ENCODE measurements around the gene PRTG.
A peak's percentile ranks its signal among the peaks of the same experiment; 100 is the strongest.
"Not testable (repeated sequence)": the region's sequence is repeated elsewhere in the genome, so short reads cannot be mapped to it uniquely, and the experiment has no call there.

Gene PRTG

GRCh38 chr15:55696221-55696620, 46.7 kb downstream of the PRTG start:
- no peak for DNase-seq (ENCODE audit: low read depth in 2 of 2)

DNA sequence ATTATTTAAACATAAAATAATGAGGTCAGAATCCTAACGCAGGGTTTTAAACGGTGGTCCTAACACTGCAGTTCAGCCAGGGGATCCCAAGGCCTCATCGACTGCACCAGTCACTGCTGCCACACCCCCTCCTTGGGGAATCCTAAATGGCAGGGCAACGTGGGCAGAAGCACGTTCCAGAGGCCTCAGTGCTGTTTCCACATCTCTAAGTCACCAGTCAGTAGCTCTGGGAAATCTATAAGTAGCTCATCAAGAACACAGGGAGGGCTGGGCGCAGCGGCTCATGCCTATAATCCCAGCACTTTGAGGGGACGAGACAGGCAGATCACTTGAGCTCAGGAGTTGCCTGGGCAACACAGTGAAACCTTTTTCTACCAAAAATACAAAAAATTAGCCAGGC, 47.5 kb downstream of the PRTG start:
- no peak for DNase-seq (ENCODE audit: low read depth in 2 of 2)

DNA sequence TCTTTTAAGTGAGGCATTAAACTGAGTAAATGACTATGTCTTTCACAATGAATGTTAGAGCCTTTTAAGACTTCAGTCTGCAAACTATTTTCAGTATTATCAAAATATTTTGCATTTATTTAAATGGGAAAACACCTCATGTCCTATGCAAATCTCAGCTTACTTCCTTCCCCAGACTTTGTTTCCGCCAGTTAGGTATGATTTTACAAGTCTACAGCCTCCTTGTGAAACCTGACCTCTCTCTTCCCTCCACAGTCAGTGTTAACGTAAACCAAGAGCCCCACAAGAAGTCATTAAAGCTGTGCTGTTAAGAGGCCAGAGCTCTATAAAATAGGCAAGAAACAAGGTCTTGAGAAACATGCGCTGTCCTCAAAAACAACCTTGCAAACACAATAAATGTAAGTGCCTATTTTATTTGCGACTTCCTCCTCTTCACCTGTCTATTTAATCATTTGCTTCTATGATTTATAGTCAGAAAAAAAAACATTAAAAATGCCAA, 48.3 kb downstream of the PRTG start:
- DNase-seq (ENCODE audit: low read depth in 2 of 2), result no peak

- DNase-seq (ENCODE audit: low read depth in 2 of 2), result not testable (repeated sequence)
Measured at GRCh38 chr15:55693116-55693515, 49.8 kb downstream of the PRTG start.

GRCh38 chr15:55687792-55688191, 55.2 kb downstream of the PRTG start:
- DNase-seq (ENCODE audit: low read depth in 2 of 2), result no peak

- peak in 1 of 2 experiments; percentile 19 for DNase-seq (ENCODE audit: low read depth in 2 of 2)
Measured at GRCh38 chr15:55685286-55685685, 57.7 kb downstream of the PRTG start.

- no peak for DNase-seq (ENCODE audit: low read depth in 2 of 2)
Measured at GRCh38 chr15:55683376-55683775, 59.6 kb downstream of the PRTG start.

GRCh38 chr15:55681631-55682030, 61.3 kb downstream of the PRTG start:
- DNase-seq (ENCODE audit: low read depth in 2 of 2), result no peak

GRCh38 chr15:55676507-55676906, 66.4 kb downstream of the PRTG start:
- DNase-seq (ENCODE audit: low read depth in 2 of 2), result no peak

- DNase-seq (ENCODE audit: low read depth in 2 of 2), result no peak
Measured at GRCh38 chr15:55673287-55673686, 69.7 kb downstream of the PRTG start.

- DNase-seq (ENCODE audit: low read depth in 2 of 2), result no peak
Measured at GRCh38 chr15:55669270-55669669, 73.7 kb downstream of the PRTG start.

- no peak for DNase-seq (ENCODE audit: low read depth in 2 of 2)
Measured at GRCh38 chr15:55665605-55666227, 77.2 kb downstream of the PRTG start.

DNA sequence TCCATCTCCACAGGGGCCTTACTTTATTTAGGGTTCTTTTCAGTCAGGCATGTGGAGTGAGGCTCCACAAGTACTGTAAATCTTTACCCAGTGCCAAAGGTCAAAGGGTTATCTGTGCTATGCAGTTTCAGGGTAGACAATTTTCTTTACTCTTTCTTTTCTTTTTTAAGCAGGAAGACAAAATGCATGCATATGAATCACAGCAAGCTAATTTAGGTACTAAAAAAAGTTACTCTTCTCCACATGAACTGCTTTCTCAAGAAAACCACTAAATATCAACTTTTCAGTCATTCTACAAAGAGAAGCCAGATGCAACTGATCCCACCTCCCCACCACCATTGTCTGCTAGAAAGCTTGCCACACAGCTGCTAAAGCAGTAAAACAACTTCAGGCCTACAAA, 81.5 kb downstream of the PRTG start:
- no peak for DNase-seq (ENCODE audit: low read depth in 2 of 2)

- DNase-seq (ENCODE audit: low read depth in 2 of 2), result no peak
Measured at GRCh38 chr15:55660153-55660552, 82.8 kb downstream of the PRTG start.

- DNase-seq (ENCODE audit: low read depth in 2 of 2), result no peak
Measured at GRCh38 chr15:55659481-55659880, 83.5 kb downstream of the PRTG start.

DNA sequence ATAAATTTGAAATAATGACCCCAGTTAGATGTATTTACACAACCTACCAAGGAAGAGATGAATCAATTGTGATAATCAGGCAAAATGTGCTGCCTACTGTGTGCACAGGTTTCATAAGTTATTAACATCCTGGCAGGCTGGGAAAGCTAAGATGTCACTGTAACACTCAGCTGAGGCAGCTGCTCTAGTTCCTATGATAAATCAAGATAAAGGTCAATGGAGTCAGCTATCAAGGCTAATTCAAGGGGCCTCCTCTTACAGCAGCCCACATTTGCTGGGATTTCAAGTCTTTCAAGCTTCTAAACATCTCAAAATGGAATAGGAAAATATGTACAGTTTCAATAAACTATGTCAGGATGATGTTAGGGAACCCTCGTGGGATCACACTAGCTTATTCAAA, 84.1 kb downstream of the PRTG start:
- DNase-seq (ENCODE audit: low read depth in 2 of 2), result no peak

DNA sequence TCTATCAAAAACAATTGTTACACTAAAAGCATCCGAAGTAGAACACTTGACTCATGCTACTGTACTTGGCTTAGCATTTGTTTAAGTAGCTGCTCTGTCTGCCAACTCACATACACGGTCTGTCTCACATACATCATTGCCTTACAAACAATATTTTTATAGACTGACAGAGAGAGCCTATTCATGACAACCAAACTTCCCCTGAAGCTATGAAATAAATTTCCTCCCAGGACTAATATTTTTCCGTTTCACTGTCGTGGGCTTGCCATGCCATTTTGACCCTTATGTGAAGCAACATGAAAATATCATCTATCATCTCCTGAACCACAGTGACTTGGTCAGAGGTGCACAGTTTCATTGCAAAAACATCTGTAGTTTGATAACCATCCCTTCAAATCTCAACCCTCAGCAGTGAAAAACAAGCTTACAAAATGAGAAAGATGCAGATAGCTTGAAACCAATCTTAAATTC, 88.4 kb downstream of the PRTG start:
- no peak for DNase-seq (ENCODE audit: low read depth in 2 of 2)

DNA sequence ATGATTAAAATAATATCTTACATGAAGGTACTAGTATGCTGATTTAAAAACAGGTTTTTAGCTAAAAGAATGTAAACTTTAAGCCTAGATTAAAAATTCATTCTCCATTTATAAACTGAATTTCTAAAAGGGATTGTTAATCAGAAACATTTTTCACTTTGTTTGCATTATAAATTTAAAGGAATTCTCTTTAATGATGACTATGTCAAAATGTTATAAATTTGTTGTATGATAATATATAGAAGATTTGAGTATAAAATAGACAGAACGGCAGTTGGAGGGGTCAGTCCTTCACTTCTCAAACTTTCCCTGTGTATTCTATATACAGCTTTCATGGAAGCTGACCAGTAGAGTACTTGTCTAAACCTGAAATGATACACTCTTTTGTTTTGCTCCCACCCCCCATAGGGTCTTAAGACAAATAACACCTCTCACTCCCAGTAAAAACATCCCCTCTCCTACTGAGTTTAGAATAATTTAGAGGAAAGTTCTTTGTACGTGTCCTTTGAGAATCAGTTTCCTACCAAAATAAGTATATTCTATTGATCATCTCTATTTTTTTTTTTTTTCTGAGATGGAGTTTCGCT, 90.0 kb downstream of the PRTG start:
- DNase-seq (ENCODE audit: low read depth in 2 of 2), result no peak

DNA sequence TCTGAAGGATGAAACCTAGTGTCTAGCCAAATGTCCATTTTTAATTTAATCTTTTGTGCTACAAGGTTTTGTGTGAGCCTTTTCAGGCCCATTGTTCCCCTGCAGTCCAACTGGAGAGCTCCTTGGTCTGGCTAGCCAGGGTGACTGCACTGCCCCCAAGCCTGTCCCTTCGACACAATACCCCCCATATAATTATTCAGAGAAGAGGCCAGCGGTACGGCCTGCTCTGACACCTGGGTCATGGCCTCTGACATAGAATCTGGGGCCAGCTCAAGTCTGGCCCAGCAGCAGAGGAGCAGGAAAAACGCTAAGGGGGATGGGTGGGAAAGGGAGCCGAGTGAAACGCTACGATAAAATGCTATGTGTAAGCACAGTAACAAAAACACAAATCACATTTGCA, 90.6 kb downstream of the PRTG start:
- no peak for DNase-seq (ENCODE audit: low read depth in 2 of 2)

- peak; percentile 29 to 36 for DNase-seq (ENCODE audit: low read depth in 2 of 2)
Measured at GRCh38 chr15:55649058-55649423, 93.9 kb downstream of the PRTG start.

- no peak for DNase-seq (ENCODE audit: low read depth in 2 of 2)
Measured at GRCh38 chr15:55638764-55639163, 104.2 kb downstream of the PRTG start.

DNA sequence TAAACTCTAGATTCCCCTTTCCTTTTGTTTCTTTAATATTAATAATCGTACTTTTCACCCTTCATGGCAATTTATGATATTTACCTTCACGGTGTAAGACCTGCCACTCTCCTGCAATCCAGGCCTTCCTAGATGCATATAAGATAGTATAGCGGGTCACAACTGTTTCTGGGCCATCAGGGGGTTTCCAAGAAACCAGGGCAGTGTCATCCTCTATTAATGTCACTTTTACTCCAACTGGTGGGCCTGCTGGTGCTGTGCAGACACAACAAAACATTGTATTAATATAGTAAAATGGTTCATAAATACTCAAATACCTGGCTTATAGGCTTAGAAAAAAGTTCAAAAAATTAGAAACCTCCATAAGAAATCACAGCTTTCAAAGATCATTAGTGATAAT, 105.9 kb downstream of the PRTG start:
- DNase-seq (ENCODE audit: low read depth in 2 of 2), result no peak

GRCh38 chr15:55633731-55634130, 109.2 kb downstream of the PRTG start:
- no peak for DNase-seq (ENCODE audit: low read depth in 2 of 2)

DNA sequence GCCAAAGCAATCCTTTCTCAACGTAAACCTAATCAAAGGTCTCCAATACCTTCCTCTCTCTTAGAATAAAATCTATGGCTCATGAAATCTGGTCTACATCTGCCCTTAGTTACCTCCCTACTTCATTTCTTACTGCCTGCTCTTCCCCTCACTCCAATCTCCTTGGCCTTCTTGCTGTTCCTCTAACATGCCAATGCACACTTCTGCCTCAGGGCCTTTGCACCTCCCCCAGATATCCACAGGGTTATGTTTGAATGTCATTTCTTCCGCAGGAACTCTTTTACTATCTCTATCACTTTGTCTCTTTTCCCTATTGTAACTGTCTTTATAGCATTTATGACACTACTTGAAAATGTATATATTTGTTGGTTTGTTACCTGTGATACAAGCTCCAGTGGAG, 110.5 kb downstream of the PRTG start:
- no peak for DNase-seq (ENCODE audit: low read depth in 2 of 2)

Measured in fibroblast of skin of left quadriceps (primary cell).